HG03575 (cell line): Measurements from ENCODE around the gene ADCYAP1R1.

ENCODE experiments used
- ATAC-seq: cut with Tn5 transposase; IDR thresholded peaks from one replicate; pipeline ENCODE4 v1.9.1; 2021; ENCODE audit not compliant: unreplicated experiment, insufficient number of reproducible peaks, low FRiP score; ENCODE audit errors: extremely low read depth

Gene ADCYAP1R1

GRCh38 chr7:31029251-31030042 lies 22.7 kb upstream of the ADCYAP1R1 start:
- ATAC-seq: no peak

- no peak for ATAC-seq
Measured at GRCh38 chr7:31033674-31034300, 18.3 kb upstream of the ADCYAP1R1 start.

DNA sequence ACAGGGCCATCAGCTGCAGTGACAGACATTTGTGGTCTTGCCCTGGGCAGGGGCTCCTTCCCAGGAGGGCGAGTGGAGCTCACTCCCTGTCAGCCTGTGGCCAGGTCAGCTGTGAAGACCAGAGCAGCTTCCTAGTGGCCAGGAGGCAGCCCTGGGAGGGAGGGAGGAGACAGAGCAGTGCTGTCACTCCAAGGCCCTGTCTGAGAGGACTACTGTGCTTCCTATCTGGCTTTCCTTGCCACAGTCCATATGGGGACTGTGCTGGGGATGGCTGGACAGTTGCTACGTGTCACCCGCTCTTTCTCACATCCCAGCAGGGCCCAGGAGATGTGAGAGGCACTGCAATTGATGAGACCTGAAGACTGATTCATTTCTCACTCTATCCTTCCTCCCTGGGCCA lies 15.2 kb upstream of the ADCYAP1R1 start:
- ATAC-seq: no peak

- no peak for ATAC-seq
Measured at GRCh38 chr7:31043051-31043471, 9.0 kb upstream of the ADCYAP1R1 start.

GRCh38 chr7:31044529-31044928 lies 7.6 kb upstream of the ADCYAP1R1 start:
- no peak for ATAC-seq

DNA sequence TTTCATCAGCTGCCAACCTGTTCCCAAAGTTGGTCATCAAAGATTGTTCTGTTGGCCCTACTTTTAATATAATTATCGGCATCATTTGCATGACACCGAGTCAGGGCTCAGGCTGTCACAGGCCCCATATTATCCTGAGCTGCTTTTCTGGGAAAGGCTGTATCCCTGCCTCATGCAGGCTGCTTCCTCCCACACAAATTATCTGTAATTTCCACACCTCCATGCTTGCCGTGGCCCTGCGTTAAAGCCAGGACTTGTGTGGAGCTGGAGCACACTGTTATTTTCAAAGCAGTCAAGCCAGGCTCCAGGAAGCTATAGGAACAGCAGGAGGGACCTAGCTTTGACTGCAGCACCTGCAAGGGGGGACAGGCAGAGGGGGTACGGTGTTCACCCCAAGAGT lies 5.4 kb upstream of the ADCYAP1R1 start:
- ATAC-seq: no peak

- no peak for ATAC-seq
Measured at GRCh38 chr7:31047313-31048146, 4.6 kb upstream of the ADCYAP1R1 start.

DNA sequence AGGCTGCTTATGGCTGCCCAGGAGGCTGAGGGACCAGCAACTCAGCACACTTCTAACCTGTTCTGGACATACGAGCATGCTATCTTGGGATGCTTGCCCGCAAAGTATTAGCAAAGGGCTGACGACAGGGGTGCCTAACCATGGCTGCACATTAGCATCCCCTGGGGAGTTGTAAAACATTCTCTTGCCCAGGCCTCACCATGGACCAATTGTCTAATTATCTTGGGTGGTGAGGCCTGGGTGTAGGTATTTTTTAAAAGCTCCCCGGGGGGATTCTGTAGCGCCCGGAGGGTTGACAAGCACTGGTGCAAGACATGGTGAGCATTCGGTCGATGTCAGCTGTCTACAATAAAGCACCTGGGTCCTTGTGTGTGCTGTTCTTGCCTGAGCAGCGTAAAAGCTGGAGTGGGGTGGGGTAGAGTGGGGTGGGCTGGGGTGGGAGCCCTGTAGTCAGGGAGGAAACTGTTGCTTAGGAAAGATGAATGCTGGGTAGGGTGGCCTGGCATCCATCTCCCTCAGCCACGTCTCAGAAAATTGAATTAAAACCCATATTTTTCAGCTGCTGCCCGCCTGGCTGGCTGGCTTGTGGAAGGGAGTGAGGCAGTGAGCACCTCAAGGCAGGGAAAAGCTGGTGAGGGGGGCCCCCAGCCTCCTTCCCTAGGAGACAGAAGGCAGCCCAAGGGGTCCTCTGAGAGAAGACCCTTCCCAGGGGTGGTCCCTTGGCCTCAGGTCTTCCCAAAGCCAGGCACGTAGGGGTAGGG lies 2.9 kb upstream of the ADCYAP1R1 start:
- no peak for ATAC-seq

- no peak for ATAC-seq
Measured at GRCh38 chr7:31052487-31052840, 356 bp downstream of the ADCYAP1R1 start.

GRCh38 chr7:31052841-31053601 lies 913 bp downstream of the ADCYAP1R1 start:
- no peak for ATAC-seq

DNA sequence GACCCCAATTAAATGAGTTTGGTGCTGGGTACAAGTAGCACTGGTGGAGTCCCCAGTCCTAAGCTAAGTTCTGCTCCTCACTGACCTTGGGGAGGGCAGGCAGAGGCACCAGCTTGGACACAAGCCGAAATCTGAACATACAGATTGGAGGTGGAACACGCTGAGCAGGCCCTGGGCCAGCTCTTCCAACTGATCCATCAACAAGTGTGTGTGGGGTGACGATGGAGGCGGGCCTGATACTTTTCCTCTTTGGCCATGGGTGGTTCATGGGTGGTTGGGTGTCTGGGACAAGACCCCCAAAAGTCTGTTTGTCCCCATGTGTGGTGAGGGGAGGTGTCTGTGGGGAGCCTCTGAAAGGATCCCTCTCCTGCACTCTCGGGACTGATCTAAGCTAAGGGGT lies 1.9 kb downstream of the ADCYAP1R1 start:
- ATAC-seq: no peak

GRCh38 chr7:31054608-31055278 lies 2.6 kb downstream of the ADCYAP1R1 start:
- ATAC-seq: no peak

GRCh38 chr7:31055471-31055870 lies 3.4 kb downstream of the ADCYAP1R1 start:
- no peak for ATAC-seq

- ATAC-seq: no peak
Measured at GRCh38 chr7:31056775-31057346, 4.8 kb downstream of the ADCYAP1R1 start.

DNA sequence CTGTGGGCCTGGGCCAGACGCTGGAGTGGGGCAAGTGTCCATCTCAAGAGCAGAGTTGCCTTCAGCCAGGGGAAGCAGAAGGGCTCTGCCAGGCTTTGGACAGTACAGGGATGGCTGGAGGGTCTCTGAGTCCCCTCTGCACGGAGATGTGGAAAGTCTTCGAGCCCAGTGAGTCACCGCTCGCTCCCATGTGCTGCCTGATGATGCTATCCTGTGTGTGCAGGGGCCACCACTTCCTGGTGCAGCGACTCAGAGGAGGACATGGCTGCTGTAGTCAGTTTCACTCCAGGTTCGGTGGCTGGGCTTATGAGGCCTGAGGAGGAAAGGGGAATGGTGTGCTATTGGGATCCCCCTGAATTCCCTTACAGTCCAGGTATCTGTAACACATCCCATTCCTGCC lies 6.0 kb downstream of the ADCYAP1R1 start:
- no peak for ATAC-seq

DNA sequence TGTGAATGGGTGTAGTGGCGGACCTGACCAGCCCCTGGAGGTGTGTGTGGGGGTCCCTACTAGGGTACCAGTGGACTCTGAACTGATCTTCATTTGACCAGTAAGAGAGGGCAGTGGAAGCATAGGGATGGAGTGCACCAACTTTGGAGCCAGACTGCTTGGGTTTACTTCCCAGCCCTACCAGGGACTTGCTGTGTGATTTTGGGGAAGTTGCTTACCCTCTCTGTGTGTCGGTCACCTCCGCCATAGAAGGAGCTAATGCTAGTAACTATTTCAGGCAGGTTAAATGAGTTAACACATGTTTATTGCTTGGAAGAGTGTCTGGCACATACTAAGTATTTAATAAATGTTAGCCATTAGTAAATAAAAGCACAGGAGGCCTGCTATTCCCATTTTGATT lies 6.6 kb downstream of the ADCYAP1R1 start:
- ATAC-seq: no peak

- ATAC-seq: no peak
Measured at GRCh38 chr7:31059551-31059950, 7.4 kb downstream of the ADCYAP1R1 start.

- ATAC-seq: no peak
Measured at GRCh38 chr7:31061185-31061584, 9.1 kb downstream of the ADCYAP1R1 start.
